Activated CD4-positive, alpha-beta T cell treated with anti-CD3 and anti-CD28 coated beads, Interleukin-2, amount 10 ng/mL, durations not matched to agents 7 days and 5 days (primary cell): ENCODE results near the gene PEAK1. TPM values are rescaled to one million over a fixed set of nuclear protein-coding genes. Genes with fewer than 3 reads are reported as not detected.

Experiments
- CTCF ChIA-PET: fragments of 350-600 bp; sonication (Branson Sonifier 250); formaldehyde crosslinking; loops from one replicate; lab custom pipeline; 2021; ENCODE audit warnings: antibody characterized with exemption; lab: Charles Lee
- POLR2A ChIA-PET: fragments of 350-600 bp; sonication (Branson Sonifier 250); formaldehyde crosslinking; loops from one replicate; lab custom pipeline; 2021; ENCODE audit warnings: antibody characterized with exemption; lab: Charles Lee
- DNase-seq: peaks from one replicate; pipeline ENCODE4 v3.0.0-alpha.2; 2020
- H3K27ac Mint-ChIP-seq: one replicate; pipeline ENCODE4 v1.8.0; 2021; ENCODE audit warnings: mild to moderate bottlenecking, moderate library complexity, mixed read lengths
- H3K27me3 Mint-ChIP-seq: one replicate; pipeline ENCODE4 v1.8.0; 2021; ENCODE audit warnings: mixed read lengths
- H3K36me3 Mint-ChIP-seq: one replicate; pipeline ENCODE4 v1.8.0; 2021; ENCODE audit warnings: low read depth, mixed read lengths
- H3K4me1 Mint-ChIP-seq: one replicate; pipeline ENCODE4 v1.8.0; 2021; ENCODE audit warnings: mixed read lengths
- H3K4me3 Mint-ChIP-seq: one replicate; pipeline ENCODE4 v1.8.0; 2021; ENCODE audit warnings: mild to moderate bottlenecking, moderate library complexity, mixed read lengths
- H3K9me3 Mint-ChIP-seq: one replicate; pipeline ENCODE4 v1.8.0; 2021; ENCODE audit warnings: mixed read lengths
- total RNA-seq, 2 experiments: library from RNA; stranded (reverse); gene quantifications; one replicate each; pipeline ENCODE4 v1.2.3, GENCODE V29; 2021

PEAK1 gene
- total RNA-seq, 2 experiments from 2014 or later: 27.9 to 29.4 TPM

DNA sequence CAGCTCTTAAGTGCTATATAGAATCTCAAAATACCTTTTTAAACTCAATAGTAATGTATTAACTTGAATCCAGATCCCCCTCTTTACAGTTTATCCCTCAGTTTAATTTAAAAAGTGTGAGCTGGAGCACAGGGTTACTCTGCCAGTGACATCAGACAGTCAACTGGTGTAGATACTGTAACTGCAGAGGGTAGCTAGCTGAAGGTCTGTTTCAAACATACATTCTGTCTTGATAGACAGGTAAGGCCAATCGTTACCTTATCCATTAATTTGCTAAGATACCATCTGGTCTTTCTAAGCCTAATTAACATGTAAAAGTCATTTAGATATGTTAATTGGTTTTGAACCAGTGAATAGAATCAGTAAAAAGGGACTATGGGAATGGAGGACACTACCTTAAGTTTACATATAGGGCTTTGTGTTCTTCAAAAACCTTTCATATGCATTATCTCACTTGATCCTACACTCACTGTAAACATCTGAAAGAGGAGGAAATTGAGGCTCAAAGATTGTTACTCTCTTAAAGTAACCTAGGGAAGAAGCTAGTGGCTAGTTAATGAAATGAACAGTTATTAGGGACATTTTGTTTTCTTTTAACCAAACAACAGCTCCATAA, 289.5 kb downstream of the PEAK1 start:
- peaks cover 13% of the 10 kb centered on the region for H3K36me3 Mint-ChIP-seq
- H3K27me3 Mint-ChIP-seq: no peaks in the 10 kb centered on the region
- CTCF ChIA-PET: interaction anchor here (0.6 to 1.1 kb wide), 2 partner anchors 373 to 446 kb away, joined by 3 read pairs; no protein-coding TSS in a partner anchor

DNA sequence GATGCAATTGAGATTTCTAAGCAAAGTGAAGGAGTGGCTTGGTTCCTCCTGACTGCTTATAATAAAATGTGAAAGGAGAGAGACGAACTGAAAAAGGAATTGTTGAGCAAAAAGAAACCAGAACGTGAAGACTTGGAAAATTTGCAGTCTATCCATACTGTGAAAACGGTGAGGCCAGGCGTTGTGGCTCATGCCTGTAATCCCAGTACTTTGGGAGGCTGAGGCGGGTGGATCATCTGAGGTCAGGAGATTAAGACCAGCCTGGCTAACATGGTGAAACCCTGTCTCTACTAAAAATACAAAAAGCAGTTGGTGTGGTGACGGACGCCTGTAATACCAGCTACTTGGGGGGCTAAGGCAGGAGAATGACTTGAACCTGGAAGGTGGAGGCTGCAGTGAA, 292.3 kb downstream of the PEAK1 start:
- POLR2A ChIA-PET: no interaction called here
- Mint-ChIP-seq H3K9me3 (no peaks in the 10 kb centered on the region), H3K4me1 (peaks cover 5% of the 10 kb centered on the region), H3K27me3 (no peaks in the 10 kb centered on the region), H3K27ac (no peak overlapping the region), H3K36me3 (peaks cover 5% of the 10 kb centered on the region), H3K4me3 (no peak overlapping the region)
- DNase-seq: no peak
- CTCF ChIA-PET: no interaction called here

More for the DNA sequence above, 289.5 kb downstream of the PEAK1 start:
- Mint-ChIP-seq H3K27ac (no peak overlapping the region), H3K4me1 (no peaks in the 10 kb centered on the region), H3K9me3 (no peaks in the 10 kb centered on the region), H3K4me3 (no peak overlapping the region)
- POLR2A ChIA-PET: no interaction called here
- no peak for DNase-seq

DNA sequence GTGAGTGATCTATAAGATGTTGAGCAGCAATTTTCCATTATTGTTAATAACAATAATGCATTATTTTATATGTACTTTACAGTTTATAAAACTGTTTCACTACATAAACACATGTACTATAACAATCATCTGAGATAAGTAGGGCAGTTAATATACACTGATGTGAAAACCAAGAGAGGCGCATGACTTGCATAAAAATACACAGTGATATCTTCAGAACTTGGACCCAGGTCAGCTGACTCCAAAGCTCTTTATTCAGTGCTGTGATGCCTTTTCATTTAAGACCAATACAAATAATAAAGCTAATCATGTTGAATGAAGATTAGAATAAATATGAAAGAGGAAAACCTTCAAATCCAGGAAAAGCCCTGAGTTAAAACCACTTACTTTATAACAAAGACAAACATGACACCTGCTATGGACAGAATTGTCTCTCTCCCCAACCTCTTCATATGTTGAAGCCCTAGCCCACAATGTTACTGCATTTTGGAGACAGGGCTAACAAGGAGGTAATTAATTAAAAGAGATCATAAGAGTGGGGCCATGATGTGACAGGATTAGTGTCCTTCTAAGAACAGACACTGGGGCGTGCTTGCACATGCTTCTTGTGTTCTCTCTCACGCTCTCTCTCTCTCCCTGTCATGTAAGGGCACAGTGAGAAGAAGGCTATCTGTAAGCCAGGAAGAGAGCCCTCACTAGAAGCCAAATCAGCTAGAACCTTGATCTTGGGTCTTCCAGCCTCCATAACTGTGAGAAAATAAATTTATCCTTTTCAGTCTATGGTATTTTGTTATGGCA, 293.2 kb downstream of the PEAK1 start:
- Mint-ChIP-seq H3K4me3 (no peak overlapping the region), H3K36me3 (peaks cover 4% of the 10 kb centered on the region), H3K27ac (no peak overlapping the region), H3K9me3 (no peaks in the 10 kb centered on the region), H3K4me1 (peaks cover 9% of the 10 kb centered on the region), H3K27me3 (no peaks in the 10 kb centered on the region)
- ChIA-PET POLR2A (no interaction called here), CTCF (interaction anchor here (1.3 kb wide), 1 partner anchor 21 kb away, joined by 3 read pairs; no protein-coding TSS in a partner anchor)
- no peak for DNase-seq

DNA sequence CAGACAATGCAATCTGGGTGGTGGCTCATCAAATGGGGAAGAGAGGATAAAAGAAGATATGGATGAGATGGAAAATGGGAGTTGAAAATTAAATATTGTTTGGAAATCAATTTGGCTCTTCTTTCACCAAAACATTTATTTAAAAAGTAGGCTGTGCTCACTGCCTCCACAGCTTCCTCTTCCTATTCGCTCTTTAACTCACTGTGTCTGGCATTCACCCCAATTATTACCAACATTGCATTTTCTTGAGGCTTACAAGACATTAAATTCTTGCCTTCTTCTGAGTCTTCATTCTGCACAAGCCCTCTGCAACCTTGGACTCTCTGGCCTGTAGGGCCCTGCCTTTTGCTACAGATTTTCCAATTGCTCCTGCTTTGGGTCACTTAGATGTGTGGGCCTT, 296.1 kb downstream of the PEAK1 start:
- H3K36me3 Mint-ChIP-seq: peaks cover 2% of the 10 kb centered on the region
- no peaks in the 10 kb centered on the region for H3K27me3 Mint-ChIP-seq
- no peak overlapping the region for H3K27ac Mint-ChIP-seq
- H3K4me3 Mint-ChIP-seq: no peak overlapping the region
- CTCF ChIA-PET: interaction anchor here (1.0 to 1.4 kb wide), 2 partner anchors 375 to 419 kb away, joined by 3 read pairs; no protein-coding TSS in a partner anchor
- no peak for DNase-seq
- H3K4me1 Mint-ChIP-seq: peaks cover 12% of the 10 kb centered on the region
- H3K9me3 Mint-ChIP-seq: no peaks in the 10 kb centered on the region
- POLR2A ChIA-PET: no interaction called here

DNA sequence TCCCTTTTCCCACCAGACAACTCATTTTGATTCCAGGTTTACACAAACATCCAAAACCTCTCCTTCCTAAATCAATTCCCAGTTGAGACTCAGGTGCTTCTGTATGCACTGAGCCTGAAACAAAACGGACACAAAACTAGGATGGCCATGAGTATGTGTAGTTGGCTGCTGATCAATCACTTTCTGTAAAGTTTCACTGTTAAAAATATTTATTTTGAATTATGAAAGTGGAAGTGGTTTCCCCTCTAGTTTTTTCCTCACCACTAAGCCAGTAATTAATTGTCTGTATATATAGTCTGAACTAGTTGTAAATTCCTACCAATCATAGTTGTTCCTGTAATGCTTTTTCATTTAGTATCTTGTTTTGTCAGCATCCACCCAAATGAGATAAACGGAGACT, 297.3 kb downstream of the PEAK1 start:
- Mint-ChIP-seq H3K27me3 (no peaks in the 10 kb centered on the region), H3K36me3 (peaks cover 2% of the 10 kb centered on the region), H3K4me1 (peaks cover 14% of the 10 kb centered on the region), H3K9me3 (no peaks in the 10 kb centered on the region), H3K4me3 (no peak overlapping the region), H3K27ac (no peak overlapping the region)
- CTCF ChIA-PET: interaction anchor here (1.1 kb wide), 1 partner anchor 371 kb away, joined by 4 read pairs; no protein-coding TSS in a partner anchor
- no peak for DNase-seq
- POLR2A ChIA-PET: no interaction called here

DNA sequence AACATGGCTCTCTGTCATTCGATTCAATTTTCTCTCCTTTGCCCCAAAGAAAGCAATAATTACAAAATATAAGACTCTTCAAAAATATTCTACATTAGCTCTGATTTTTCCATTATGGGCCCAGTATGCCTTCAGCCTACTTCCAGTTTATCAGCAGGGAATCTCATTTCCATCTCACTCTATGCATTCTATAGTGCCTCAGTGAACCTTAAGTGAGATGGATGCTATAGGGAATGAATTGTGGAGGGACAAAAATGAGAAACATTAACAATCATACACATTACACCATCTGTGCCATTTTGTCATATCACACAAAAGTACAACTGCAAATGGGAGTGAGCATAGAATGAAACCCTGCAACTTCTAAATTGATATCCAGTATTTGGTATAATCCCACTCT, 298.3 kb downstream of the PEAK1 start:
- POLR2A ChIA-PET: no interaction called here
- H3K27ac Mint-ChIP-seq: no peak overlapping the region
- H3K9me3 Mint-ChIP-seq: no peaks in the 10 kb centered on the region
- H3K27me3 Mint-ChIP-seq: no peaks in the 10 kb centered on the region
- CTCF ChIA-PET: interaction anchor here (1.1 to 2.1 kb wide), 2 partner anchors 148 to 372 kb away, joined by 4 read pairs; no protein-coding TSS in a partner anchor
- peaks cover 14% of the 10 kb centered on the region for H3K4me1 Mint-ChIP-seq
- H3K4me3 Mint-ChIP-seq: no peak overlapping the region
- no peak for DNase-seq
- no peaks in the 10 kb centered on the region for H3K36me3 Mint-ChIP-seq

DNA sequence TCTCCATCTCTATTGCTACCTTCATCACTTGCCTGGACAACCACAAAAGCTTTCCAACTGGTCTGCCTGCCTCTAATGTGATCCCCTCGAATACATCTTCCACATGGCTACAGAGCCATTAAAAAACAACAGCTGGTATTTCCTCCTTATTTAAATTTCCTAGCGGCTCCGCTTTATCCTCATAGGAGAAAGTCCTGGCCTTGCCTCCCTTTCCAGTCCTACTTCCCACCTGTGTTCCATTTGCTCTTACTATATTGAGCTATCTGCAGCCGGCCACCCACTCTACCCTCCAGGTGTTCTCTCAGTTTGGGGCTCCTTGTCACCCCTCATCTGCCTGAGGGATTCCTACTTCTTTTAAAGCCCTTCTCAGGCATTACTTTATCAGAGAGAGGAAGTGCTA, 299.3 kb downstream of the PEAK1 start:
- Mint-ChIP-seq H3K27me3 (no peaks in the 10 kb centered on the region), H3K4me3 (no peak overlapping the region), H3K27ac (no peak overlapping the region), H3K36me3 (no peaks in the 10 kb centered on the region), H3K4me1 (peaks cover 14% of the 10 kb centered on the region), H3K9me3 (no peaks in the 10 kb centered on the region)
- ChIA-PET POLR2A (no interaction called here), CTCF (interaction anchor here (2.1 to 3.7 kb wide), 3 partner anchors 147 to 423 kb away, joined by 4 to 23 read pairs (median 10); no protein-coding TSS in a partner anchor)
- DNase-seq: no peak

DNA sequence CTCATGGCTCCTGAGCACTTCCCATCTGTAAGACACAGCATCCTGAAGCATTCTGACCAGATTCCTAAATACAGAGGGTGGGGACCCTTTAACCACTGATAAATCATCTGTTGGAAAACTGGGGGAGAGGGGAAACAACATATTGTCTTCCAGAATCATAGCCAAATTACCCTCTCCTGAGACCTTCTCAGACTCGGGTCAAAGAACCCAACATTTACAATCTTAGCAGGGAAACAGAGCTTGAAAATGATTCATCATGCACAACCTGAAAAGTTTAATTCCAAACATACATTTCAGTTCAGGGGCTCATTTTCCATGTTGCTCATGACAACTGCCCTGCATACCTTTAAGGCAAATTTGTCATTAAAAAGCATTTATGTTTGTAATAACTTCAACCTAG, 300.5 kb downstream of the PEAK1 start:
- H3K27me3 Mint-ChIP-seq: no peaks in the 10 kb centered on the region
- ChIA-PET POLR2A (interaction anchor here (0.7 kb wide), 1 partner anchor 373 kb away, joined by 3 read pairs; no protein-coding TSS in a partner anchor), CTCF (interaction anchor here (0.7 to 3.7 kb wide), 6 partner anchors 374 to 611 kb away, joined by 3 to 23 read pairs (median 4); no protein-coding TSS in a partner anchor)
- peaks cover 14% of the 10 kb centered on the region for H3K4me1 Mint-ChIP-seq
- DNase-seq: no peak
- no peaks in the 10 kb centered on the region for H3K9me3 Mint-ChIP-seq
- no peaks in the 10 kb centered on the region for H3K36me3 Mint-ChIP-seq
- no peak overlapping the region for H3K4me3 Mint-ChIP-seq
- no peak overlapping the region for H3K27ac Mint-ChIP-seq

DNA sequence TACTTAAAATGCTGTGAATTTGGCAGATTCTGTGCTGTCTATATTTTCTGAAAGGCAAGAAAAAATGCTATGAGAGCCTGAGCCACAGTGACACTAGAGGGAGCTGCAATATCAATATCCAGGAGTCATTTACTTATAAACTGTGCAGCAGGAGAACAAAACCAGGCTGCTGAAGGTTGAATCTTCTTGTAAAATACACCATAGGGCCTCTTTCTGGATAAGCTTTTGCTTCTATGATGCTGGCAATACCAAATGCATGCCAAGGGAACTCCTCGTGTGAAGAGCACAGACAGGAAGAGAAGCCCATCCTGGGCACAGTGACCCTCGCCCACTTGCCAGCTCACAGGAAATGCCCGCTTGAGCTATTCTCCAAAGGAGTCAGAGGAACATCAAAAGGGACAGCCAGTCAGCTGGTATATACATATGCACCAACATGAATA, 301.0 kb downstream of the PEAK1 start:
- H3K9me3 Mint-ChIP-seq: no peaks in the 10 kb centered on the region
- peak; percentile 65 for DNase-seq
- CTCF ChIA-PET: interaction anchor here (0.7 to 3.7 kb wide), 7 partner anchors 14 to 612 kb away, joined by 3 to 23 read pairs (median 4); no protein-coding TSS in a partner anchor
- no peaks in the 10 kb centered on the region for H3K27me3 Mint-ChIP-seq
- no peak overlapping the region for H3K4me3 Mint-ChIP-seq
- POLR2A ChIA-PET: interaction anchor here (0.7 kb wide), 1 partner anchor 373 kb away, joined by 3 read pairs; no protein-coding TSS in a partner anchor
- peaks cover 14% of the 10 kb centered on the region for H3K4me1 Mint-ChIP-seq
- no peaks in the 10 kb centered on the region for H3K36me3 Mint-ChIP-seq
- H3K27ac Mint-ChIP-seq: no peak overlapping the region

DNA sequence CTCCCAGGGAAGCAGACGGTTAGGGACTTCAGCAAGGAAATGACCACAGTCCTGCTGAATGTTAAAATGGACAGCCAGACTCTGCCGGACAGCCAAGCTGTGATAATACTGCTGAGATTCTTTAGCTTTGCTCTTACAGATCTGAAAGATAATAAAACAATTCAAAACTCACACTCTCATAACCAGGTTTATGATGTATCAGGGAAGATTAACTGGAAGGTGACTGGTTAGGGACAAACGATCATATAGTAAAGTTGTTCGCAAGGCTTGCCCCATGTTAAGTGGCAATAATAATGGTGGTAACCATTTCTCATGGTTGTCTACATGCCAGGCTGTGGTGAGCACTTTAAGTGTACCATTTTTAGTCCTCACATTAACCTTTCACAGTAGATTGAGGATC, 304.7 kb downstream of the PEAK1 start:
- ChIA-PET POLR2A (no interaction called here), CTCF (no interaction called here)
- no peak overlapping the region for H3K4me3 Mint-ChIP-seq
- no peak overlapping the region for H3K27ac Mint-ChIP-seq
- peaks cover 5% of the 10 kb centered on the region for H3K4me1 Mint-ChIP-seq
- H3K27me3 Mint-ChIP-seq: no peaks in the 10 kb centered on the region
- H3K9me3 Mint-ChIP-seq: no peaks in the 10 kb centered on the region
- no peak for DNase-seq
- H3K36me3 Mint-ChIP-seq: no peaks in the 10 kb centered on the region

DNA sequence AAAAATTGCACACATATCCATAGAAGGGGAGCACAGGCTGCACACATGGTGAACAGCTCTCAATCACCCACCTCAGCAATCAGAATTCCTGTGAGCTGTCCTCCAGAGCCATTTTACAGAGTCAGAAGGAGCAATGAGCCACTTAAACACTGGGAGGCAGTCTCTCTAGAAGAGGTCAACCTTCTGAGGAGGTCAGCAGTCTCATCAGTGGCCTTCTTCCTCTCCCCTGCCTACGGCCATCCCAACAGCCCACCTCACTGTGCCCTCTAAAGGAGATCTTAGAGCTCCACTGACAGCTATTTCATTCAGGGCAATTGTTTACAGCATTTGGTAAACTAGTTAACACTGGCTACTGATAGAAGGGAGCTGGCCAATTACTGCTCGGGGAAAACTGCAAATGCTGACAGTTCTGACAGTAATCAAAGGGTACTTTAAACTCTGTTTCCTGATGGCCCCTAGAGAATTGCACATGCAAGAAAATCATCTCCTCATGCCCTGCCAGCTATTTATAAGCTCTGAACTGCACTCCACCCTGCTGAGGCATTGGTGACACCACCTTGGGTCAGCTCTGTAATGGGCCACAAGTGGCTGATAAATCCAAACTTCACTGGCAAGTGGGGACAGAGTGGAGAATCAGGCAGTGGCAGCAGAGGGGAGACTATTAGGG, 306.9 kb downstream of the PEAK1 start:
- DNase-seq: no peak
- Mint-ChIP-seq H3K36me3 (no peaks in the 10 kb centered on the region), H3K27ac (no peak overlapping the region), H3K4me1 (no peaks in the 10 kb centered on the region), H3K4me3 (no peak overlapping the region), H3K27me3 (no peaks in the 10 kb centered on the region), H3K9me3 (no peaks in the 10 kb centered on the region)
- CTCF ChIA-PET: interaction anchor here (0.9 to 1.6 kb wide), 3 partner anchors 15 to 430 kb away, joined by 3 read pairs; no protein-coding TSS in a partner anchor
- POLR2A ChIA-PET: no interaction called here

DNA sequence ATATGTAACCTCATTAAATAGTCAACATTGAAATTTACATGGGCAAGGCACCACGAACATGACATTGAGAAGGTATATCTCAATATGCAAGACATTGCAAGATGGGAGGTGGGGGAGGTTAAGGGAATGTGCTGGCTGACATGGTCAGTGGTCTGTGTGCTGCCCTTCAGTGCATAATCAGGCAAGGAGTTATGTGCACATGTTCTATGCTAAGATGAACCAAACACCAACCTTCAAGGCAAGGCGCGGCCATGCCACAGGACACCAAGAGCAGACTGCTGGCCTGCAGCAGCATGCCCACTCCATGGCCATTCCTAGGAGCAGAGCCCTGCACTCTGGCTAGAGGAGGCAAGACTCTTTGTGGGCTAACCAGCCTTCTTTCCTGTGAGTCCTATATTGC, 308.1 kb downstream of the PEAK1 start:
- Mint-ChIP-seq H3K27me3 (no peaks in the 10 kb centered on the region), H3K27ac (no peak overlapping the region), H3K4me1 (no peaks in the 10 kb centered on the region), H3K4me3 (no peak overlapping the region), H3K9me3 (no peaks in the 10 kb centered on the region), H3K36me3 (no peaks in the 10 kb centered on the region)
- DNase-seq: no peak
- POLR2A ChIA-PET: no interaction called here
- CTCF ChIA-PET: interaction anchor here (0.9 to 1.6 kb wide), 2 partner anchors 13 to 15 kb away, joined by 3 read pairs; no protein-coding TSS in a partner anchor
